Astrocyte of the cerebellum (primary cell): ENCODE results near the gene ANKRD35.
"Not testable (repeated sequence)": the region's sequence is repeated elsewhere in the genome, so short reads cannot be mapped to it uniquely, and the experiment has no call there.

Source experiments
- DNase-seq: peaks from one replicate; pipeline ENCODE4 v3.0.0-alpha.2; 2011; ENCODE audit warnings: low read depth
- H3K4me3 ChIP-seq: 2 replicates; pipeline ENCODE4 v1.5.1; 2011; ENCODE audit warnings: mild to moderate bottlenecking, low read depth, low read length, moderate library complexity
- in situ Hi-C: cut with HindIII; loops from 2 replicates; pipeline ENCODE4 v1.10.0; 2017; ENCODE audit warnings: low sequenced_read_pairs
- TF ChIP-seq, protein P1 (sequence below): IDR thresholded peaks from 2 replicates; pipeline ENCODE4 v1.5.1; 2012; ENCODE audit warnings: low read length, low read depth, moderate library complexity, mild to moderate bottlenecking; ENCODE audit errors: missing control alignments

Gene ANKRD35

DNA sequence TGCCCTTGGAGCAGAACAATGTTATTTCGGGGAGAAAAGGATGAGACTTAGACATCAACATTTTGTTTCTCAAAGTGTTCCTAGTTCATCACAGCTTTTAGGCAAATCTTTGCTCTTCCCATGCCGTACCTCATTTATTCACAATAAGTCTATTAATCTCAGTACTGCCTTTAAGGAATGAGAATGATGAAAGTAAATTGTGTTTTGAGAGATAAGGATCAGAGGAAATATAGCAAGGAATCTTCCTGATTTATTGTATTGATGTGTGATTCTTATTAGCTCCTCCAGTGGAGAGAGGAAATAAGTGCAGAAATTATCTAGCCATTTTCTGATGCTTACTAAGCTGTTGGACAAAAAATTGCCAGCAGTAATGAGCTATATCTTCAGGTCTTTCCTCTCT is 59.6 kb downstream of the ANKRD35 start:
- TF ChIP-seq, protein P1, sequence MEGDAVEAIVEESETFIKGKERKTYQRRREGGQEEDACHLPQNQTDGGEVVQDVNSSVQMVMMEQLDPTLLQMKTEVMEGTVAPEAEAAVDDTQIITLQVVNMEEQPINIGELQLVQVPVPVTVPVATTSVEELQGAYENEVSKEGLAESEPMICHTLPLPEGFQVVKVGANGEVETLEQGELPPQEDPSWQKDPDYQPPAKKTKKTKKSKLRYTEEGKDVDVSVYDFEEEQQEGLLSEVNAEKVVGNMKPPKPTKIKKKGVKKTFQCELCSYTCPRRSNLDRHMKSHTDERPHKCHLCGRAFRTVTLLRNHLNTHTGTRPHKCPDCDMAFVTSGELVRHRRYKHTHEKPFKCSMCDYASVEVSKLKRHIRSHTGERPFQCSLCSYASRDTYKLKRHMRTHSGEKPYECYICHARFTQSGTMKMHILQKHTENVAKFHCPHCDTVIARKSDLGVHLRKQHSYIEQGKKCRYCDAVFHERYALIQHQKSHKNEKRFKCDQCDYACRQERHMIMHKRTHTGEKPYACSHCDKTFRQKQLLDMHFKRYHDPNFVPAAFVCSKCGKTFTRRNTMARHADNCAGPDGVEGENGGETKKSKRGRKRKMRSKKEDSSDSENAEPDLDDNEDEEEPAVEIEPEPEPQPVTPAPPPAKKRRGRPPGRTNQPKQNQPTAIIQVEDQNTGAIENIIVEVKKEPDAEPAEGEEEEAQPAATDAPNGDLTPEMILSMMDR = no peak
- in situ Hi-C loops = no loop called here
- DNase-seq = no peak
- H3K4me3 ChIP-seq = no peak overlapping the region

DNA sequence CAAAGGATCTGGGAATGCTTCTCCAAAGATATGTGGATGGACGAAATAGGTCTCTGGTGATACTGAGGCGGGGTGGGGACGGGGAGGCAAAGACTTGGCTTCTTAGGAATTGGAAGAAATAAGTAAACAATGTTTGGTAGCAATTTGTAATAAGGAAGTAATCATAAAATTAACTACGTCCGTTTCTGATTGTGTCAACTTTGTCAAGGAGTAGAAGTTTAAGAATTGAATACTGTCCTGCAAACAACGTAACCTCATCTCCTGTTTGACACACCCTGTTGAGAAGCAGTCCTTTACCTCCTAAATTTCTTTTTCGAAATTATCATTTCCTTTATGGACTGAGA is 61.2 kb downstream of the ANKRD35 start:
- DNase-seq = no peak
- TF ChIP-seq, protein P1 = no peak
- in situ Hi-C loops = no loop called here
- H3K4me3 ChIP-seq = peak overlapping the region; percentile 86

DNA sequence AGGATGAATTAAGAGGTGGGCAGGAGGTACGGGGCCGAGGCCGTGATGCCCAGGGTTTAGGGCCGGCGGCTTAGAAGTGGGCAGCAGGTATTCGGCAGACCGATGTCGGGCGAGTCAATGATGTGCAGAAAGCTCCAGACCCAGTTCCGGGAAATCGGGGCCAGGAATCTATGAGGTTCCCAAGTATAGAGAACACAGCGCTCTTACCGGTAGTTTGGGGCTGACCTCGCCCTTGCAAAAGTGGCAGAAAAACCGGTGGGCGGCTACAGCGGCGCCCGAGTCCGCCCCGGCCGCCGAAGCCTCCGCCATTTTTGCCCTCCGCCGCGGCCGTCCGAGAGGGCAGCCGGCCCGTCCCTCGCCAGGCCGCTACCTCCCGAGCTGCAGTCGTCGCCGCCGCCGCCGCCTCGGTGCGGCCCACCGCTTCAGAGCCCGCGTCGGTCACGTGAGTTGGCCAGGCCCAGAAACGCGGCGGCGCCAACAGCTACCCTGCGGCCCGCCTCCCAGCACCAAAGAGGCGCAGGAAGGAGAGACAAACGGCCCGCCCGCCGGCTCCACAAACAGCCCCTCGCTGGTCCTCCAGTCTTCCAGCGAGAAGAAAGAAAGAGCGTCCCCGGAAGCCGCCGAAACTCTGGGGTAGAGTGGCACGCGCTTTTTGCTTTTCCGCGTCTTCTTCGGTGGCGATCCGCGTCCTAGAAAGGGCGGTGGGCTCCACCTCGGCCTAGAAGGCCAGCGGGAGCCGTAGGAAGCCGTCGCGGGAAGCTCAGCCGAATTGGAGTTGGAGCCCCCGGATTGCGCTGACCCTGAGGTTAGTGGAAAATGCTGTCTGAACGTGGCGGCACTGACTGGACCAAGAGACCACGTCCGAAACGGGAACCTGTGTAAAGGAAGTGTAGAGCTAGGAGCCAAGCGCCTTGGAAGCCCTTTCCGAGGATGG is 61.8 kb downstream of the ANKRD35 start, which contains the start of the genes POLR3C and RNF115:
Gene POLR3C, plus strand, starts transcription at position 636 of the 934 bp plus-strand sequence. CDS start 1,577 bp downstream, outside the sequence.
Gene RNF115, minus strand, starts transcription at position 531 of the 934 bp plus-strand sequence. Its CDS starts 222 bp downstream, at position 309.
- DNase-seq = peak; percentile 78
- in situ Hi-C loops = no loop called here
- TF ChIP-seq, protein P1 = no peak
- peak within 1 kb of the TSS; percentile 86 for H3K4me3 ChIP-seq

DNA sequence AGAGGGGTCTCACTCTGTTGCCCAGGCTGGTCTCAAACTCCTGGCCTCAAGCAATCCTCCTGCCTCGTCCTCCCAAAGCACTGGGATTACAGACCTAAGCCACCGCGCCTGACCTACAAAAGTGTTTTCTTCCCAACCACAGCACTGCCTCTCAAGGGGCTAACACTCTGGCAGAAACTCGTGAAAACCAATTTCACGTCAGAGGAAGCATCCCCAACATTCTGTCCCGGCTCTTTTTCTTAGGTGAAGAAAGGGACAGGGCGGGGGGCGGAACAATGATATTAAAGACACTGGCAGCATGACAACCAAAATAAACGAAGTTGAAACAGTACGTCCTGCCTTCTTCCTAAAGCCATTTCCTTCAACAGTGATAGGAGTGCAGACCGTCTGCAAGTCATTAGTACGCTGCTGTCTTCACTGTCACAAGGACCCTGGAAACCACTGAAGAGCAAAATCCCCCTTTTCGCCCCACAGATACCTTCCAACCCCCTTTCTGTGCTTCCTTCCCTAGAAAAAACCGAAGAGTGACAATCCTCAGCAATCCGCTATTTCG is 62.8 kb downstream of the ANKRD35 start:
- H3K4me3 ChIP-seq = peak overlapping the region; percentile 86
- DNase-seq, in situ Hi-C loops: not testable (repeated sequence)

DNA sequence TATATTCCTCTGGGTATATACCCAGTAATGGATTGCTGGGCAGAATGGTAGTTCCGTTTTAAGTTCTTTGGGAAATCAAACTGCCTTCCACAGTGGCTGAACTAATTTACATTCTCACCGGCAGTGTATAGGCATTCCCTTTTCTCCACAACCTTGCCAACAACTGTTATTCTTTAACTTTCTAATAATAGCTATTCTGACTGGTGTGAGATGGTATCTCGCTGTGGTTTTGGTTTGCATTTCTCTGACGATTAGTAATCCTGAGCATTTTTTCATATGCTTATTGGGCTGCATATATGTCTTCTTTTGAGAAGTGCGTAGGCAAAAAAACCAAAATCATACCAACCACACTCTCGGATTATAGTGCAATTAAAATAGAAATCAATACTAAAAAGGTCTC is 67.6 kb downstream of the ANKRD35 start:
- in situ Hi-C loops, H3K4me3 ChIP-seq: not testable (repeated sequence)
- DNase-seq = peak; percentile 58
